ENCODE data around the gene MORN3.
A peak's percentile ranks its signal among the peaks of the same experiment; 100 is the strongest.
"Not testable (repeated sequence)": the region's sequence is repeated elsewhere in the genome, so short reads cannot be mapped to it uniquely, and the experiment has no call there.

Gene MORN3

DNA sequence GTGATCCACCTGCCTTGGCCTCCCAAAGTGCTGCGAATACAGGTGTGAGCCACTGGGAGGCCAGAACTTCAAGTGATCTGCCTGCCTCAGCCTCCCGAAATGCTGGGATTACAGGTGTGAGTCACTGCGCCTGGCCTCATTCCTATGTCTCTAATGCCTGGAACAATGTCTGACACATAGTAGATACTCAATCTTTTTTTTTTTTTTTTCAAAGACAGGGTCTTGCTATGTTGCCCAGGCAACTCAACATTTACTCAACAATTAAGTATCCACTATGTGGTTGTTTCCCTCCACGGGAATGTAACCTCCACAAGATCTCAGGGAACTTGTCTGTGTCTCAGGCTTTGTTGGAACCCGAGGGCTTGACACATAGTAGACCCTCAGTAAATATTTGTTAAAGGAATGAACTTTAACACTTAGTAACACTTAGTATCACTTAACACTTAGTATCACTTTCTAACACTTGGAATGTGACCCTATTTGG lies 40.1 kb upstream of the MORN3 start:
- 82% methylated on average over 5 of the region's 5 CpGs for whole genome bisulfite sequencing
- no peak overlapping the region for H3K4me3 ChIP-seq (ENCODE audit: low read length)
- H3K4me1 ChIP-seq (ENCODE audit: insufficient read depth, low read length): peaks cover 9% of the 10 kb centered on the region
- H3K9me3 ChIP-seq (ENCODE audit: insufficient read depth, low read depth, low read length): no peaks in the 10 kb centered on the region; the same call in 1 of the 2 replicates
- no peaks in the 10 kb centered on the region for H3K36me3 ChIP-seq (ENCODE audit: insufficient read depth, low read length)
- no peaks in the 10 kb centered on the region for H3K27me3 ChIP-seq (ENCODE audit: insufficient read depth, low read length)
- H3K9ac ChIP-seq (ENCODE audit: low read depth, low read length): no peak overlapping the region
- H3K27ac ChIP-seq (ENCODE audit: low read depth, low read length): peak overlapping the region; percentile 43; the same call in 1 of the 2 replicates

DNA sequence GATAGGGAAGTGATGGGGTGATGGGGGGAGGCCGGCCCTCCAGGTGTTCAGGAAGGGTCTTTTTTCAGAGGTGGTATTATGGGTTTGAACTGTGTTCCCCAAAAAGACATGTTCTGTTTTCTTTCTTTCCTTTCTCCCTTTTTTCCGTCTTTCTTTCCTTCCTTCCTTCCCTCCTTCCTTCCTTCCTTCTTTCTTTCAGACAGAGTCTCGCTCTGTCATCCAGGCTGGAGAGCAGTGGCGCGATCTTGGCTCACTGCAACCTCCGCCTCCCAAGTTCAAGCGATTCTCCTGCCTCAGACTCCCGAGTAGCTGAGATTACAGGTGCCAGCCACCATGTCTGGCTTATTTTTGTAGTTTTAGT lies 39.6 kb upstream of the MORN3 start:
- not testable (repeated sequence) for H3K36me3 ChIP-seq (ENCODE audit: insufficient read depth, low read length); H3K4me3 ChIP-seq (ENCODE audit: low read length); H3K9ac ChIP-seq (ENCODE audit: low read depth, low read length); H3K4me1 ChIP-seq (ENCODE audit: insufficient read depth, low read length); H3K27me3 ChIP-seq (ENCODE audit: insufficient read depth, low read length); H3K27ac ChIP-seq (ENCODE audit: low read depth, low read length); H3K9me3 ChIP-seq (ENCODE audit: insufficient read depth, low read depth, low read length)
- 93% methylated on average over 8 of the region's 8 CpGs for WGBS

DNA sequence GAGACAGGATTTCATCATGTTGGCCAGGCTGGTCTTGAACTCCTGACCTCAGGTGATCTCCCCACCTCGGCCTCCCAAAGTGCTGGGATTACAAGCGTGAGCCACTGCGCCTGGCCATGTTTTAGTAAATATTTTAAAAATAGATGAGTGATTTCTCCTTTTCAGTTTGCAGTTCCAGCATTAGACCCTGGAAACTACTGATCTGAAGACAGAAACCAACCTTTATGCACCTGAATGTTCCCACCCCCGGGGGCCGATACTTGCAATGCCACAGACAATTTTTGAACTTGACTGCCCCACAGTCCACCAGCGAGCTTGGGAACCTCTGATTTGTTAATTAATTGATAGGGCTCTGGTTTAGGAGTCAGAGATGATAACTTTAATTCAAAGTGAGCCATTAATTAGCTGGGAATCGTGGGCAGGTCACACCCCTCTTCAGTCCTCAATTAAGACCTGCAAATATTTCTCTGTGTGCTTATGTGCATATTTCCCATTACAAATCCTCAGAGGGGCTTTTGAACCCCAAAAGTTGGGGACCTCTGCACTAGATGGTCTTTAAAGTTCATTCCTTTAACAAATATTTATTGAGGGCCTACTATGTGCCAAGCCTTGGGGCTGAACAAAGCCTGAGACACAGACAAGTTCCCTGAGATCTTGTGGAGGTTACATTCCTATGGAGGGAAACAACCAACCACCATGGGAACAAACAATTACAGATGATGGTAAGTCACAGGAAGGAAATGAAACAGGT lies 39.0 kb upstream of the MORN3 start:
- 97% methylated on average over 7 of the region's 7 CpGs for WGBS

DNA sequence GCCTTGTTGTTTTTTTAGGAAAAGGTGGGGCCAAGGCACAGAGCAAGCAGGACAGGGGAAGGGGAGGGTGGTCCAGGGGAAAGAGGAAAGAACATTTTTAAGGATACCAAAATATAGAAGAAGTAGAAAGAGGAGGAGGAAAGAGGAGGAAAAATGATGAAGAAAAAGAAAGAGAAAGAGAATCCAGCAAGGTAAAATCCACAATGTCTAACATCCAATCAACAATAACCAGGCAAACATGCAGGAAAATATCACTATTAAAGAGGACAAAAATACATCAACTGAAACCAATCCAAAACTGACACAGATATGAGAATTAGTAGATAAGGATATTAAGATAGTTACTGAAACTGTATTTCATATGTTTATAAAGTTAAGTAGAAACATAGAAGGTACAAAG lies 36.1 kb upstream of the MORN3 start:
- H3K4me1 ChIP-seq (ENCODE audit: insufficient read depth, low read length): no peaks in the 10 kb centered on the region
- H3K27me3 ChIP-seq (ENCODE audit: insufficient read depth, low read length): no peaks in the 10 kb centered on the region
- H3K9ac ChIP-seq (ENCODE audit: low read depth, low read length): no peak overlapping the region
- no peaks in the 10 kb centered on the region for H3K36me3 ChIP-seq (ENCODE audit: insufficient read depth, low read length)
- H3K4me3 ChIP-seq (ENCODE audit: low read length): no peak overlapping the region
- no peak overlapping the region for H3K27ac ChIP-seq (ENCODE audit: low read depth, low read length)
- H3K9me3 ChIP-seq (ENCODE audit: insufficient read depth, low read depth, low read length): no peaks in the 10 kb centered on the region; the same call in 1 of the 2 replicates

More for the DNA sequence above, 39.0 kb upstream of the MORN3 start:
- no peaks in the 10 kb centered on the region for H3K27me3 ChIP-seq (ENCODE audit: insufficient read depth, low read length)
- no peaks in the 10 kb centered on the region; the same call in 1 of the 2 replicates for H3K9me3 ChIP-seq (ENCODE audit: insufficient read depth, low read depth, low read length)
- H3K4me3 ChIP-seq (ENCODE audit: low read length): no peak overlapping the region
- H3K4me1 ChIP-seq (ENCODE audit: insufficient read depth, low read length): peaks cover 6% of the 10 kb centered on the region
- H3K9ac ChIP-seq (ENCODE audit: low read depth, low read length): no peak overlapping the region
- no peak overlapping the region for H3K27ac ChIP-seq (ENCODE audit: low read depth, low read length)
- H3K36me3 ChIP-seq (ENCODE audit: insufficient read depth, low read length): no peaks in the 10 kb centered on the region

DNA sequence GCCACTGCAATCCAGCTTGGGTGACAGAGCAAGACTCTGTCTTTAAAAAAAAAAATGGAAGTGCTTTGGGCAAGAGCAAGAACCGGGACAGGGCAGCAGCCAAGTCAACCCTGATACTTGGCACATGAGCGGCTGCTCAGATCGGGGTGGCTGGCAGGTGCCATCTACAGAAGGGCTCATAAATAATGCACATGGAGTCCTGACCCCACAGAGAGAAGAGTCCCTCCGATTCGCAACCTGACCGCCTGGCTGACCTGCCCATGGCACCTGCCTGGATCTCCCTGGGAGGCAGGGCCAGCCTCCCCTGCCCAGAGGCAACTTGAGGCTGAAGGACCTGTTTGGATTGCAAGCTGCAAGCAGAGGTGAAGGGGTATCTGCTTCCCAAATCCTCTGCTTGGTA lies 33.5 kb upstream of the MORN3 start:
- Histone ChIP-seq H3K9me3 (ENCODE audit: insufficient read depth, low read depth, low read length) (no peaks in the 10 kb centered on the region; the same call in 1 of the 2 replicates), H3K4me3 (ENCODE audit: low read length) (no peak overlapping the region), H3K4me1 (ENCODE audit: insufficient read depth, low read length) (no peaks in the 10 kb centered on the region), H3K9ac (ENCODE audit: low read depth, low read length) (no peak overlapping the region), H3K27me3 (ENCODE audit: insufficient read depth, low read length) (no peaks in the 10 kb centered on the region), H3K36me3 (ENCODE audit: insufficient read depth, low read length) (no peaks in the 10 kb centered on the region), H3K27ac (ENCODE audit: low read depth, low read length) (no peak overlapping the region)
- WGBS: 95% methylated on average over 6 of the region's 6 CpGs

DNA sequence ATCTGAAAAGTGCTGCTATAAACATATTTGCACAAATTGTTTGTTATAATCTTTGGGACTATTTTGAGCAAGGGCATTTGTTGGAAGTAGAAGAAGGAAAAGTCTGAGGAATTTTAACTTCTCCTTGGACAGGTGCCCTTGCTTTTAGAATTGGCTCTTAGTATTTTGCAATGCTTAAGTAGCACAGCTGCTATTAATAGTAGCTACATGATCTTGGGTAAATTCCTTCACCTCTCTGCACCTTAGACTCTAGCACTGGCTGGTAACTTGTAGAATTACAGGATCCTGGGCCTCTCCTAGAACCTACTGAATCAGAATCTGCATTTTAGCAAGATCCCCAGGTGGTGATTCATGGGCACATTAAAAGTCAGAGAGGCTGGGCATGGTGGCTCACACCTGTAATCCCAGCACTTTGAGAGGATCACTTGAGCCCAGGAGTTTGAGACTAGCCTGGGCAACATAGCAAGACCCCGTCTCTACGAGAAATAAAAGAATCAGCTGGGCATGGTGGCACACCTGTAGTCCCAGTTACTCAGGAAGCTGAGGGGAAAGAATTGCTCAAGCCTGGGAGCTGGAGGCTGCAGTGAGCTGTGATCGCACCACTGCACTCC lies 32.3 kb upstream of the MORN3 start:
- Histone ChIP-seq H3K4me3 (ENCODE audit: low read length) (no peak overlapping the region), H3K4me1 (ENCODE audit: insufficient read depth, low read length) (no peaks in the 10 kb centered on the region), H3K27me3 (ENCODE audit: insufficient read depth, low read length) (no peaks in the 10 kb centered on the region), H3K9me3 (ENCODE audit: insufficient read depth, low read depth, low read length) (no peaks in the 10 kb centered on the region; the same call in 1 of the 2 replicates), H3K27ac (ENCODE audit: low read depth, low read length) (no peak overlapping the region), H3K36me3 (ENCODE audit: insufficient read depth, low read length) (no peaks in the 10 kb centered on the region), H3K9ac (ENCODE audit: low read depth, low read length) (no peak overlapping the region)
- 93% methylated on average over 3 of the region's 3 CpGs for WGBS

DNA sequence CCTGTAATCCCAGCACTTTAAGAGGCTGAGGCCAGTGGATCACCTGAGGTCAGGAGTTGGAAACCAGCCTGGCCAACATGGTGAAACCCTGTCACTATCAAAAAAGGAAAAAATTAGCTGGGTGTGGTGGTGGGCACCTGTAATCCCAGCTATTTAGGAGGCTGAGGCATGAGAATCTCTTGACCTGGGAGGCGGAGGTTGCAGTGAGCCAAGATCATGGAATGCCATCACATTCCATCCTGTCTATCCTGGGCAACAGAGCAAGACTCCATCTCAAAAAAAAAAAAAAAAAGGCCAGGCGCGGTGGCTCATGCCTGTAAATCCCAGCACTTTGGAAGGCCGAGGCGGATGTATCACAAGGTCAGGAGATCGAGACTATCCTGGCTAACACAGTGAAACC lies 28.4 kb upstream of the MORN3 start:
- WGBS: 95% methylated on average over 6 of the region's 6 CpGs

DNA sequence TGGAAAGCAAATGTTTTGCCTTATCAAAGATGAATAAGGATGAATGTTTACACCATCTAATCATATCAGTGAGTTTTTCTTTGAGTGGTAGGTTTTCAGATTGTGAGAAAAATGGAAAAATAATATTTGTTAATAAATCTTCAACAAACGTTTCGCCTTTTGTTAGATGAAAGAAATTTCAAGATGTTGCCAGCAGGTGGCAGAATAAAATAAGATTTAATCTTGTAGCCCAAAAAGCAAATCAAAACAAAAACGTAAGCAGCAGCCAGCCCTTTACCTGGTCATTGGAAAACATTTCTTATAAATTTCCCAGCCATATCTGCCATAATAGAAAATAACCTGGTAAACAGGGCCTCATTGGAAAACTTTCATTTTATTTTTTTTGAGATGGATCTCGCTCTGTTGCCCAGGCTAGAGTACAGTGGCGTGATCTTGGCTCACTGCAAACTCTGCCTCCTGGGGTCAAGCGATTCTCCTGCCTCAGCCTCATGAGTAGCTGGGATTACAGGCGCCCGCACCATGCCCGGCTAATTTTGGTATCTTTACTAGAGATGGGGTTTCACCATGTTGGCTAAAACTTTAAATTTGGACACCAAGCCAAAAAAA lies 27.7 kb upstream of the MORN3 start:
- Histone ChIP-seq H3K9ac (ENCODE audit: low read depth, low read length) (no peak overlapping the region), H3K4me3 (ENCODE audit: low read length) (no peak overlapping the region), H3K9me3 (ENCODE audit: insufficient read depth, low read depth, low read length) (no peaks in the 10 kb centered on the region), H3K27ac (ENCODE audit: low read depth, low read length) (no peak overlapping the region), H3K4me1 (ENCODE audit: insufficient read depth, low read length) (no peaks in the 10 kb centered on the region), H3K27me3 (ENCODE audit: insufficient read depth, low read length) (no peaks in the 10 kb centered on the region), H3K36me3 (ENCODE audit: insufficient read depth, low read length) (no peaks in the 10 kb centered on the region)
- 65% methylated on average over 9 of the region's 9 CpGs for WGBS

More for the DNA sequence above, 28.4 kb upstream of the MORN3 start:
- not testable (repeated sequence) for H3K27me3 ChIP-seq (ENCODE audit: insufficient read depth, low read length); H3K36me3 ChIP-seq (ENCODE audit: insufficient read depth, low read length); H3K4me3 ChIP-seq (ENCODE audit: low read length); H3K4me1 ChIP-seq (ENCODE audit: insufficient read depth, low read length); H3K9me3 ChIP-seq (ENCODE audit: insufficient read depth, low read depth, low read length); H3K9ac ChIP-seq (ENCODE audit: low read depth, low read length); H3K27ac ChIP-seq (ENCODE audit: low read depth, low read length)

DNA sequence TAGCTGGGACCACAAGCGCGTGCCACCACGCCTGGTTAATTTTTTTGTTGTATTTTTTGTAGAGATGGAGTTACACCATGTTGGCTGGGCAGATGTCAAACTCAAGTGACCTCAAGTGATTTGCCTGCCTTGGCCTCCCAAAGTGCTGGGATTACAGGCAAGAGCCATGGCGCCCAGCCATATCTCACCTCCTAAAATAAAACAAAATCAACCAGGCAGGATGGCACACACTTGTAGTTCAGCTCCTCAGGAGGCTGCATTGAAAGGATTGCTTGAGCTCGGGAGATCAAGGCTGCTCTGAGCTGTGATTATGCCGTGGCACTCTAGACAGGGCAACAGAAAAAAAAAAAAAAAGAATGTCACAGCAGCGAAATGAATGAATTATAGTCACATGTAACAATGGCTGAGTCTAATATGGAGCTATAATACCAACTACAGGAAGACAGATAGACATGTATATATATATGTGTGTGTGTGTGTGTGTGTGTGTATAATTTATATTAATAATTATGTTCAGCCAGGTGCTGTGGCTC lies 23.8 kb upstream of the MORN3 start:
- Histone ChIP-seq H3K36me3 (ENCODE audit: insufficient read depth, low read length) (no peaks in the 10 kb centered on the region), H3K4me3 (ENCODE audit: low read length) (no peak overlapping the region), H3K9me3 (ENCODE audit: insufficient read depth, low read depth, low read length) (no peaks in the 10 kb centered on the region), H3K27me3 (ENCODE audit: insufficient read depth, low read length) (no peaks in the 10 kb centered on the region), H3K27ac (ENCODE audit: low read depth, low read length) (no peak overlapping the region), H3K9ac (ENCODE audit: low read depth, low read length) (no peak overlapping the region), H3K4me1 (ENCODE audit: insufficient read depth, low read length) (no peaks in the 10 kb centered on the region)
- 90% methylated on average over 6 of the region's 7 CpGs for WGBS

DNA sequence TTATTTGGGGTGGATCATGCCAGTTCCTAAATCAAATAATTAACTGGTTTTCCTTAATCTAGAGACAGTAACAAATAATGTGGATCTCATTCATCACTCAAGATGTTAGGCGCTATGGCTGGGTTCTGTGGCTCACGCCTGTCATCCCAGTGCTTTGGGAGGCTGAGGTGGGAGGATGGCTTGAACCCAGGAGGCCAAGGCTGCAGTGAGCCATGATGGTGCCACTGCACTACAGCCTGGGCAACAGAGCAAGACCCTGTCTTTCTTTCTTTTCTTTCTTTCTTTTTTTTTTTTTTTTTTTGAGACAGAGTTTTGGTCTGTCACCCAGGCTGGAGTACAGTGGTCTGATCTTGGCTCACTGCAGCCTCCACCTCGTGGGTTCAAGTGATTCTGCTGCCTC lies 23.3 kb upstream of the MORN3 start:
- H3K9me3 ChIP-seq (ENCODE audit: insufficient read depth, low read depth, low read length); H3K9ac ChIP-seq (ENCODE audit: low read depth, low read length); H3K36me3 ChIP-seq (ENCODE audit: insufficient read depth, low read length); H3K4me3 ChIP-seq (ENCODE audit: low read length); H3K27me3 ChIP-seq (ENCODE audit: insufficient read depth, low read length); H3K4me1 ChIP-seq (ENCODE audit: insufficient read depth, low read length); H3K27ac ChIP-seq (ENCODE audit: low read depth, low read length): not testable (repeated sequence)
- 86% methylated on average over 3 of the region's 3 CpGs for WGBS

DNA sequence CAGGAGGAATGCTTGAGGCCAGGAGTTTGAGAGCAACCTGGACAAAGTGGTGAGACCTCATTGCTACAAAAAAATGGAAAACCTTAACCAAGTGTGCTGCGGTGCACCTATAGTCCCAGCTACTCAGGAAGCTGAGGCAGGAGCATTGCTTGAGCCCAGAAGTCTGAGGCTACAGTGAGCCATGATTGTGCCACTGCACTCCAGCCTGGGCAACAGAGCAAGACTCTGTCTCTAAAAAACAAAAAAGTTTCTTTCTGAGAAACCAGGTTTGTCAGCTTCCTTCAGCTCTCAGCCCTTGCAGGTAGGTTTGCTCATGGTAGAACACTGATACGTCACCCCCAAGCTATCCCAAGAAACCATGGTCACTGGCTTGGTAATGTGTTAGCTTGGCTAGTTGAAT lies 20.0 kb upstream of the MORN3 start:
- H3K9me3 ChIP-seq (ENCODE audit: insufficient read depth, low read depth, low read length): no peaks in the 10 kb centered on the region
- WGBS: 95% methylated on average over 2 of the region's 2 CpGs
- no peaks in the 10 kb centered on the region for H3K4me1 ChIP-seq (ENCODE audit: insufficient read depth, low read length)
- no peaks in the 10 kb centered on the region for H3K36me3 ChIP-seq (ENCODE audit: insufficient read depth, low read length)
- no peak overlapping the region for H3K9ac ChIP-seq (ENCODE audit: low read depth, low read length)
- no peak overlapping the region for H3K27ac ChIP-seq (ENCODE audit: low read depth, low read length)
- no peaks in the 10 kb centered on the region for H3K27me3 ChIP-seq (ENCODE audit: insufficient read depth, low read length)
- no peak overlapping the region for H3K4me3 ChIP-seq (ENCODE audit: low read length)
